Stimulated activated CD8-positive, alpha-beta memory T cell treated with anti-CD3 and anti-CD28 coated beads, Interleukin-15, amount 100 ng/mL, for 24 hours (primary cell): ENCODE data around the gene GJC1.
"Not testable (repeated sequence)": the region's sequence is repeated elsewhere in the genome, so short reads cannot be mapped to it uniquely, and the experiment has no call there.

Experiments
- DNase-seq: peaks from one replicate; pipeline ENCODE4 v3.0.0-alpha.2; 2020; ENCODE audit warnings: low read depth

GJC1 gene

GRCh38 chr17:44844390-44844830 is 14.3 kb upstream of the GJC1 start:
- DNase-seq, result no peak

GRCh38 chr17:44842748-44843147 is 12.7 kb upstream of the GJC1 start:
- DNase-seq, result no peak

- DNase-seq, result no peak
Measured at GRCh38 chr17:44840936-44841335, 10.8 kb upstream of the GJC1 start.

- no peak for DNase-seq
Measured at GRCh38 chr17:44840274-44840673, 10.2 kb upstream of the GJC1 start.

GRCh38 chr17:44837196-44837595 is 7.1 kb upstream of the GJC1 start:
- no peak for DNase-seq

- DNase-seq, result no peak
Measured at GRCh38 chr17:44832805-44833204, 2.7 kb upstream of the GJC1 start.

GRCh38 chr17:44831371-44831770 is 1.3 kb upstream of the GJC1 start:
- DNase-seq, result no peak

- no peak for DNase-seq
Measured at GRCh38 chr17:44830359-44831288, 537 bp upstream of the GJC1 start.

GRCh38 chr17:44828919-44829522 is 1.1 kb downstream of the GJC1 start:
- DNase-seq, result no peak

- DNase-seq, result no peak
Measured at GRCh38 chr17:44827863-44828262, 2.2 kb downstream of the GJC1 start.

- no peak for DNase-seq
Measured at GRCh38 chr17:44826123-44826790, 3.8 kb downstream of the GJC1 start.

- DNase-seq, result not testable (repeated sequence)
Measured at GRCh38 chr17:44825236-44825635, 4.9 kb downstream of the GJC1 start.

- DNase-seq, result no peak
Measured at GRCh38 chr17:44820631-44821212, 9.4 kb downstream of the GJC1 start.

- not testable (repeated sequence) for DNase-seq
Measured at GRCh38 chr17:44818508-44818907, 11.6 kb downstream of the GJC1 start.

- no peak for DNase-seq
Measured at GRCh38 chr17:44812263-44812662, 17.8 kb downstream of the GJC1 start.

GRCh38 chr17:44808656-44809388 is 21.3 kb downstream of the GJC1 start:
- not testable (repeated sequence) for DNase-seq

GRCh38 chr17:44808156-44808555 is 21.9 kb downstream of the GJC1 start:
- DNase-seq, result no peak

GRCh38 chr17:44807817-44808155 is 22.3 kb downstream of the GJC1 start:
- DNase-seq, result no peak

- no peak for DNase-seq
Measured at GRCh38 chr17:44807093-44807816, 22.8 kb downstream of the GJC1 start.

- DNase-seq, result no peak
Measured at GRCh38 chr17:44804302-44805089, 25.6 kb downstream of the GJC1 start.
